Progenitor cell of endocrine pancreas (in vitro differentiated cells): ENCODE results near the gene FOXE1. TPM values are rescaled to one million over a fixed set of nuclear protein-coding genes. Genes with fewer than 3 reads are reported as not detected.

Experiments
- DNase-seq: peaks from one replicate; pipeline ENCODE4 v3.0.0; 2021; ENCODE audit warnings: low spot score; ENCODE audit not compliant: unreplicated experiment
- H3K27ac Mint-ChIP-seq: 2 replicates; pipeline ENCODE4 v1.8.0; 2021; ENCODE audit warnings: mild to moderate bottlenecking, moderate library complexity, mixed read lengths
- H3K27me3 Mint-ChIP-seq: 2 replicates; pipeline ENCODE4 v1.8.0; 2021; ENCODE audit warnings: mixed read lengths
- H3K36me3 Mint-ChIP-seq: 2 replicates; pipeline ENCODE4 v1.8.0; 2022; ENCODE audit warnings: mixed read lengths; ENCODE audit not compliant: insufficient read depth
- H3K4me1 Mint-ChIP-seq: 2 replicates; pipeline ENCODE4 v1.8.0; 2021; ENCODE audit warnings: low read depth, mixed read lengths
- H3K4me3 Mint-ChIP-seq: 2 replicates; pipeline ENCODE4 v1.8.0; 2021; ENCODE audit warnings: low read depth, mild to moderate bottlenecking, moderate library complexity, mixed read lengths
- H3K9me3 Mint-ChIP-seq: 2 replicates; pipeline ENCODE4 v1.8.0; 2021; ENCODE audit warnings: low read depth, mixed read lengths
- CTCF ChIP-seq: fragments of 200-600 bp; sonication (generic); IDR thresholded peaks from one replicate; pipeline ENCODE4 v1.5.0; 2021; ENCODE audit warnings: antibody characterized with exemption, mild to moderate bottlenecking; ENCODE audit not compliant: unreplicated experiment
- total RNA-seq: library from RNA; stranded (reverse); gene quantifications from 2 replicates; pipeline ENCODE4 v1.2.1, GENCODE V29; 2021

Gene FOXE1
- total RNA-seq, 1 donor from 2014 or later = 0.29 TPM

DNA sequence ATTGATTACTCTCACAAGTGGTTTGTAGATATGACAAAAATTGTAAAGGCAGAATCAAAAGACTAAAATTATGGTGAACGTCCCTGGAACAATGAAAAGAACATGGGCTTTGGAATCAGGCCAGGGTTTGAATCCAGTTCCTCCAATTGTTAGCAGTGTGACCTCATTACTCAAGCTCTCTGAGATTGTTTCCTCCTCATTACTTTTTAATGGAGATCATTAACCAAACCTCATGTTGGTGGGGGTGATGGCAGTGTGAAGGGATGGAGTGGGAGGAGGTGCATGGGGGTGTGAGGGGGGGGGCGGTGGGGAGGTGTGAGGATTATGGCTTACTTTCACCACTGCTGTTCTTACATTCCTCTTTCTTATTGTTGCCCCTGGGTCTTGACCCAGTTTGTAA, 44.1 kb upstream of the FOXE1 start:
- Mint-ChIP-seq H3K27me3 (peaks cover 46% of the 10 kb centered on the region), H3K9me3 (no peaks in the 10 kb centered on the region), H3K4me3 (no peak overlapping the region), H3K4me1 (no peaks in the 10 kb centered on the region), H3K36me3 (no peaks in the 10 kb centered on the region), H3K27ac (no peak overlapping the region)
- DNase-seq = no peak
- TF ChIP-seq CTCF = no peak

DNA sequence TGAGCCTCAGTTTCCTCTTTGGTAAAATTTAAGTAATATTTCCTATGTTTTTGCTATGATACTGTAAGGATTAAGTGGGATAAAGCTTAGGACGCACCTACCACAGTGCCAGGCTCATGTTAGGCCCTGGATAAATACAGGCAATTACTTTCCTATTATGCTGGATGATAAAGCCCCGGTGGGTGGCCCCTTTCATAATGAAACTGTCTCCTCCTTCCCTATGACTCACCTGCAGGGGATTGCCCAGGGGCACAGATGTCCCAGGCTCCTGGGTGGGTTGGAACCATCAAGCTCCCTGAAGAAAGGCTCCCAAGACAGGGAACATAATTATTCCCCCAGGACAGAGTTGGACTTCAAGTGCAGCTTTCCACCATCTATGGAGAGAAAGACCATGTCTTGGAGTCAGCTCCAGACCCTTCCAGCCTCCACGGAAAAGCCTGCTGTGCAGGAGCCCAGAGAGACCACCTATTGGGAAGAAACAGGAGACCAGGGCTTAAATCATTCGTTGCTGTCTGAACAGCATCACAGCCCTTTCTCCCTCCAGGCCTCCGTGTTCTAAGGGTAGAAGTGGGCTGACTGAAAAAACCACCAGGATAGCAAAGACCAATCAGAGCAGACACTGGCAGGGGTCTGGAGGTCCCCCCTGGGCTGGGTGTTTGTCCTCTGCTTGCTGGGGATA, 43.2 kb upstream of the FOXE1 start:
- peaks cover 41% of the 10 kb centered on the region for H3K27me3 Mint-ChIP-seq
- no peak for DNase-seq

DNA sequence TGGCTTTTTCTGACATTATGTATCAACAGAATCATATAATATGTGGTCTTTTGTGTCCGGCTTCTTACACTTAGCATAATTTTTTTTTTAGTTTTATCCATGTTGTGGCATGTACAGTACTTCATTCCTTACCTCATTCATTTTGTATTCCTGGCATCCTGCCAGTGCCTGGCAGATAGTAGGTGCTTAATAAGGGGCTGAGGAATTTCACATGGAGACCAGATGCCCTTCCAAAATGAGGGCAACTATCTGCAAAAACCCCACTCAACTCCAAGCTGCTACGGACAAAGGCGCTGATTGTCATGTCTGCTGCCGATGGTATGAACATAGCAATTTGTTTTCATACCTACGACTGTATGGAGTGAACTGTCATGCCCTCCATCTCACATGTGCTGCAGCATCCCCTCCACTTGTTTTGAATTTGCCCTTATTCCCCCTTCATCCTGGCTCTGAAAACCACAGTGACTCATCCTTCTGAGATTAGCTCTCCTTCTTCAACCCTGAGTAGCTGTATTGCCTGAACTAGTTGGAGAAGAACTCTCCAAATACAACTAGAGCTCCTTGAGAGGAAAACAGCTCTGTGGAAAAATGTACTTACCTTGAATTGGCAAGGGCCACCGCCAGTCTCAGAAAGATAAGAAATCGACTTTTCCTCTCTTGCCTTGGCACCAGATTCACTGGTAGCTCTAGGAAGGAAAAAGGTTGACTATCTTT, 41.3 kb upstream of the FOXE1 start:
- no peak overlapping the region for H3K27ac Mint-ChIP-seq
- H3K4me3 Mint-ChIP-seq = no peak overlapping the region
- no peaks in the 10 kb centered on the region for H3K9me3 Mint-ChIP-seq
- peaks cover 30% of the 10 kb centered on the region for H3K27me3 Mint-ChIP-seq
- TF ChIP-seq CTCF = no peak
- no peaks in the 10 kb centered on the region for H3K4me1 Mint-ChIP-seq
- H3K36me3 Mint-ChIP-seq = no peaks in the 10 kb centered on the region
- DNase-seq = no peak

More for the DNA sequence above, 43.2 kb upstream of the FOXE1 start:
- H3K4me1 Mint-ChIP-seq = no peaks in the 10 kb centered on the region
- H3K27ac Mint-ChIP-seq = no peak overlapping the region
- no peaks in the 10 kb centered on the region for H3K9me3 Mint-ChIP-seq
- no peaks in the 10 kb centered on the region for H3K36me3 Mint-ChIP-seq
- no peak for TF ChIP-seq CTCF
- no peak overlapping the region for H3K4me3 Mint-ChIP-seq

- no peak for TF ChIP-seq CTCF
- H3K27ac Mint-ChIP-seq = no peak overlapping the region
- no peaks in the 10 kb centered on the region for H3K4me1 Mint-ChIP-seq
- no peak for DNase-seq
- H3K4me3 Mint-ChIP-seq = no peak overlapping the region
- no peaks in the 10 kb centered on the region for H3K9me3 Mint-ChIP-seq
- H3K36me3 Mint-ChIP-seq = no peaks in the 10 kb centered on the region
- peaks cover 26% of the 10 kb centered on the region for H3K27me3 Mint-ChIP-seq
Measured at GRCh38 chr9:97812247-97812543, 40.8 kb upstream of the FOXE1 start.

GRCh38 chr9:97813072-97813471, 40.0 kb upstream of the FOXE1 start:
- no peak for TF ChIP-seq CTCF
- Mint-ChIP-seq H3K4me1 (no peaks in the 10 kb centered on the region), H3K27me3 (peaks cover 26% of the 10 kb centered on the region), H3K36me3 (no peaks in the 10 kb centered on the region), H3K9me3 (no peaks in the 10 kb centered on the region), H3K4me3 (no peak overlapping the region), H3K27ac (no peak overlapping the region)
- DNase-seq = no peak
